ENCODE measurements around the gene POLDIP2. TPM values are rescaled to one million over a fixed set of nuclear protein-coding genes. Genes with fewer than 3 reads are reported as not detected.

Gene POLDIP2
- total RNA-seq, 1 donor from 2014 or later: 57.2 TPM

- H3K27ac Mint-ChIP-seq (ENCODE audit: unreplicated experiment): no peak overlapping the region
- H3K27me3 Mint-ChIP-seq (ENCODE audit: unreplicated experiment): peaks cover 28% of the 10 kb centered on the region
- no peak for TF ChIP-seq CTCF (IDR thresholded peaks at IDR 0.05; ENCODE audit: unreplicated experiment)
- peak overlapping the region; percentile 59 for H3K4me3 Mint-ChIP-seq (ENCODE audit: unreplicated experiment)
- H3K9me3 Mint-ChIP-seq (ENCODE audit: unreplicated experiment): no peaks in the 10 kb centered on the region
- H3K4me1 Mint-ChIP-seq (ENCODE audit: unreplicated experiment): peaks cover 25% of the 10 kb centered on the region
- no peak for DNase-seq (ENCODE audit: low spot score)
- H3K36me3 Mint-ChIP-seq (ENCODE audit: low read depth, unreplicated experiment): peaks cover 7% of the 10 kb centered on the region
Measured at GRCh38 chr17:28385037-28385400, 27.7 kb upstream of the POLDIP2 start.

- Mint-ChIP-seq H3K4me3 (ENCODE audit: unreplicated experiment) (peak overlapping the region; percentile 59), H3K36me3 (ENCODE audit: low read depth, unreplicated experiment) (peaks cover 7% of the 10 kb centered on the region), H3K4me1 (ENCODE audit: unreplicated experiment) (peaks cover 26% of the 10 kb centered on the region), H3K9me3 (ENCODE audit: unreplicated experiment) (no peaks in the 10 kb centered on the region), H3K27me3 (ENCODE audit: unreplicated experiment) (peaks cover 28% of the 10 kb centered on the region), H3K27ac (ENCODE audit: unreplicated experiment) (no peak overlapping the region)
- DNase-seq (ENCODE audit: low spot score): no peak
- no peak for TF ChIP-seq CTCF (IDR thresholded peaks at IDR 0.05; ENCODE audit: unreplicated experiment)
Measured at GRCh38 chr17:28384281-28385036, 27.1 kb upstream of the POLDIP2 start.

- Mint-ChIP-seq H3K36me3 (ENCODE audit: low read depth, unreplicated experiment) (peaks cover 7% of the 10 kb centered on the region), H3K4me1 (ENCODE audit: unreplicated experiment) (peaks cover 29% of the 10 kb centered on the region), H3K27ac (ENCODE audit: unreplicated experiment) (no peak overlapping the region), H3K4me3 (ENCODE audit: unreplicated experiment) (peak overlapping the region; percentile 59), H3K27me3 (ENCODE audit: unreplicated experiment) (peaks cover 26% of the 10 kb centered on the region), H3K9me3 (ENCODE audit: unreplicated experiment) (no peaks in the 10 kb centered on the region)
- peak; percentile 74 for DNase-seq (ENCODE audit: low spot score)
- no peak for TF ChIP-seq CTCF (IDR thresholded peaks at IDR 0.05; ENCODE audit: unreplicated experiment)
Measured at GRCh38 chr17:28381141-28381825, 24.0 kb upstream of the POLDIP2 start.

- TF ChIP-seq CTCF (IDR thresholded peaks at IDR 0.05; ENCODE audit: unreplicated experiment): no peak
- DNase-seq (ENCODE audit: low spot score): peak; percentile 38
- no peaks in the 10 kb centered on the region for H3K9me3 Mint-ChIP-seq (ENCODE audit: unreplicated experiment)
Measured at GRCh38 chr17:28379814-28380801, 22.8 kb upstream of the POLDIP2 start.

More at GRCh38 chr17:28379814-28380801, 22.8 kb upstream of the POLDIP2 start:
- H3K27me3 Mint-ChIP-seq (ENCODE audit: unreplicated experiment): peaks cover 23% of the 10 kb centered on the region
- peaks cover 29% of the 10 kb centered on the region for H3K4me1 Mint-ChIP-seq (ENCODE audit: unreplicated experiment)
- H3K27ac Mint-ChIP-seq (ENCODE audit: unreplicated experiment): peak overlapping the region; percentile 81
- H3K4me3 Mint-ChIP-seq (ENCODE audit: unreplicated experiment): peak overlapping the region; percentile 0
- H3K36me3 Mint-ChIP-seq (ENCODE audit: low read depth, unreplicated experiment): peaks cover 7% of the 10 kb centered on the region

Measured in endothelial cell (in vitro differentiated cells).